Ishikawa (cell line): ENCODE measurements around the gene NDUFV2.

ENCODE experiments used
- CEBPB ChIP-seq: IDR thresholded peaks from 2 replicates; pipeline ENCODE4 v1.6.1; 2012
- CREB1 ChIP-seq: IDR thresholded peaks from 2 replicates; pipeline ENCODE4 v1.6.1; 2012; ENCODE audit warnings: low read depth
- EGR1 ChIP-seq: IDR thresholded peaks from 2 replicates; pipeline ENCODE4 v1.6.1; 2012
- EP300 ChIP-seq: IDR thresholded peaks from 2 replicates; pipeline ENCODE4 v1.6.1; 2012; ENCODE audit warnings: borderline replicate concordance
- FOXM1 ChIP-seq: IDR thresholded peaks from 2 replicates; pipeline ENCODE4 v1.6.1; 2012; ENCODE audit warnings: low read depth, borderline replicate concordance
- NFIC ChIP-seq: IDR thresholded peaks from 2 replicates; pipeline ENCODE4 v1.6.1; 2012
- RAD21 ChIP-seq: IDR thresholded peaks from 2 replicates; pipeline ENCODE4 v1.6.1; 2012; ENCODE audit warnings: low read depth
- TAF1 ChIP-seq: IDR thresholded peaks from 2 replicates; pipeline ENCODE4 v1.6.1; 2012; ENCODE audit warnings: low read depth, mild to moderate bottlenecking
- TCF12 ChIP-seq: IDR thresholded peaks from 2 replicates; pipeline ENCODE4 v1.6.1; 2012; ENCODE audit warnings: low read depth
- TEAD4 ChIP-seq: IDR thresholded peaks from 2 replicates; pipeline ENCODE4 v1.6.1; 2012
- YY1 ChIP-seq: IDR thresholded peaks from 2 replicates; pipeline ENCODE4 v1.6.1; 2012; ENCODE audit warnings: low read depth
- ZBTB7A ChIP-seq: IDR thresholded peaks from 2 replicates; pipeline ENCODE4 v1.6.1; 2012; ENCODE audit warnings: low read depth
- TF ChIP-seq, protein P1 (sequence below): IDR thresholded peaks from 2 replicates; pipeline ENCODE4 v1.6.1; 2012
- TF ChIP-seq, protein P2 (sequence below): IDR thresholded peaks from 2 replicates; pipeline ENCODE4 v1.6.1; 2012
- TF ChIP-seq, protein P3 (sequence below): IDR thresholded peaks from 2 replicates; pipeline ENCODE4 v1.6.1; 2012; ENCODE audit warnings: low read depth, mild to moderate bottlenecking

The NDUFV2 gene

DNA sequence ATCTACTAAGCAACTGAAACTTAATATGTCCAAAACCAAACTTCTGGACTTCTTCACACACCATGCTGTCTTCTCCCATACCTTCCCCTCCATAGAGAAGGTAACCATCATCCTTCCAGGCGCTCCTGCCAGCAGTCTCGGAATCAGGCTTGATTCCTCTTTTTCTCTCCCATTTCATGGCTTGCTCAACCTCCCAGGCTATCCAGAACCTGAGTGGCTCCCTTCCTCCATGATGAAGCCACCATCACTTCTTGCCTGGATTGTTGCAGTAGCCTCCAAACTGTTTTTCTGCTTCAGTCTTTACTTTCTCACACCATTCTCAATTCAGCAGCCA, 40.1 kb upstream of the NDUFV2 start:
- TF ChIP-seq, protein P1, sequence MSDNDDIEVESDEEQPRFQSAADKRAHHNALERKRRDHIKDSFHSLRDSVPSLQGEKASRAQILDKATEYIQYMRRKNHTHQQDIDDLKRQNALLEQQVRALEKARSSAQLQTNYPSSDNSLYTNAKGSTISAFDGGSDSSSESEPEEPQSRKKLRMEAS, result no peak
- no peak for TF ChIP-seq YY1
- TF ChIP-seq EGR1, result no peak
- no peak for TF ChIP-seq ZBTB7A
- no peak for TF ChIP-seq EP300
- TF ChIP-seq FOXM1, result no peak

DNA sequence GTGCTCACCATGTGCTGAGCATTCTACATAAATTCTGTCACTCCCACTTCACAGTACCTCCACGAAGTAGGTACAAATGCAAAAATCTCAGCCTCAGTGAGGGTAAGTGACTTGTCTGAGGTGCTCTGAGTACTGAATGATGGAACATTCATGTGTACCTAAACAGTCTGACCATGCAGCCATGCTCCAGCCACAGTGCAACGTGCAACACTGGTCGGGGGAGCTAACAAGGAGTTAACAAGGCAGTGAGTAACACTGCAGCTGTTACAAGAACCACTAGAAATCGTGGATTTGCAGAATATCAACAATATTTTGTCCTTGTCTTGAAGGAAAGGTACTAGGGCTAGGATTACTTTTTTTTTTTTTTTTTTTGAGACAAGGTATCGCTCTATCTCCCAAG, 36.6 kb upstream of the NDUFV2 start:
- TF ChIP-seq CREB1, result no peak
- TF ChIP-seq, protein P2, sequence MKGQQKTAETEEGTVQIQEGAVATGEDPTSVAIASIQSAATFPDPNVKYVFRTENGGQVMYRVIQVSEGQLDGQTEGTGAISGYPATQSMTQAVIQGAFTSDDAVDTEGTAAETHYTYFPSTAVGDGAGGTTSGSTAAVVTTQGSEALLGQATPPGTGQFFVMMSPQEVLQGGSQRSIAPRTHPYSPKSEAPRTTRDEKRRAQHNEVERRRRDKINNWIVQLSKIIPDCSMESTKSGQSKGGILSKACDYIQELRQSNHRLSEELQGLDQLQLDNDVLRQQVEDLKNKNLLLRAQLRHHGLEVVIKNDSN, result no peak
- TF ChIP-seq, protein P1, result no peak
- TF ChIP-seq TAF1, result no peak
- TF ChIP-seq CEBPB, result no peak
- no peak for TF ChIP-seq NFIC
- TF ChIP-seq FOXM1, result no peak

GRCh38 chr18:9066358-9066757, 36.1 kb upstream of the NDUFV2 start:
- TF ChIP-seq, protein P3, sequence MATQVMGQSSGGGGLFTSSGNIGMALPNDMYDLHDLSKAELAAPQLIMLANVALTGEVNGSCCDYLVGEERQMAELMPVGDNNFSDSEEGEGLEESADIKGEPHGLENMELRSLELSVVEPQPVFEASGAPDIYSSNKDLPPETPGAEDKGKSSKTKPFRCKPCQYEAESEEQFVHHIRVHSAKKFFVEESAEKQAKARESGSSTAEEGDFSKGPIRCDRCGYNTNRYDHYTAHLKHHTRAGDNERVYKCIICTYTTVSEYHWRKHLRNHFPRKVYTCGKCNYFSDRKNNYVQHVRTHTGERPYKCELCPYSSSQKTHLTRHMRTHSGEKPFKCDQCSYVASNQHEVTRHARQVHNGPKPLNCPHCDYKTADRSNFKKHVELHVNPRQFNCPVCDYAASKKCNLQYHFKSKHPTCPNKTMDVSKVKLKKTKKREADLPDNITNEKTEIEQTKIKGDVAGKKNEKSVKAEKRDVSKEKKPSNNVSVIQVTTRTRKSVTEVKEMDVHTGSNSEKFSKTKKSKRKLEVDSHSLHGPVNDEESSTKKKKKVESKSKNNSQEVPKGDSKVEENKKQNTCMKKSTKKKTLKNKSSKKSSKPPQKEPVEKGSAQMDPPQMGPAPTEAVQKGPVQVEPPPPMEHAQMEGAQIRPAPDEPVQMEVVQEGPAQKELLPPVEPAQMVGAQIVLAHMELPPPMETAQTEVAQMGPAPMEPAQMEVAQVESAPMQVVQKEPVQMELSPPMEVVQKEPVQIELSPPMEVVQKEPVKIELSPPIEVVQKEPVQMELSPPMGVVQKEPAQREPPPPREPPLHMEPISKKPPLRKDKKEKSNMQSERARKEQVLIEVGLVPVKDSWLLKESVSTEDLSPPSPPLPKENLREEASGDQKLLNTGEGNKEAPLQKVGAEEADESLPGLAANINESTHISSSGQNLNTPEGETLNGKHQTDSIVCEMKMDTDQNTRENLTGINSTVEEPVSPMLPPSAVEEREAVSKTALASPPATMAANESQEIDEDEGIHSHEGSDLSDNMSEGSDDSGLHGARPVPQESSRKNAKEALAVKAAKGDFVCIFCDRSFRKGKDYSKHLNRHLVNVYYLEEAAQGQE, result no peak
- no peak for TF ChIP-seq RAD21
- TF ChIP-seq TCF12, result no peak
- no peak for TF ChIP-seq TEAD4
- TF ChIP-seq, protein P1, result no peak
- TF ChIP-seq, protein P2, result no peak
- no peak for TF ChIP-seq TAF1
- no peak for TF ChIP-seq YY1
- no peak for TF ChIP-seq FOXM1
- TF ChIP-seq EGR1, result no peak
- no peak for TF ChIP-seq CREB1
- no peak for TF ChIP-seq NFIC
- no peak for TF ChIP-seq CEBPB
- TF ChIP-seq EP300, result no peak
- no peak for TF ChIP-seq ZBTB7A

DNA sequence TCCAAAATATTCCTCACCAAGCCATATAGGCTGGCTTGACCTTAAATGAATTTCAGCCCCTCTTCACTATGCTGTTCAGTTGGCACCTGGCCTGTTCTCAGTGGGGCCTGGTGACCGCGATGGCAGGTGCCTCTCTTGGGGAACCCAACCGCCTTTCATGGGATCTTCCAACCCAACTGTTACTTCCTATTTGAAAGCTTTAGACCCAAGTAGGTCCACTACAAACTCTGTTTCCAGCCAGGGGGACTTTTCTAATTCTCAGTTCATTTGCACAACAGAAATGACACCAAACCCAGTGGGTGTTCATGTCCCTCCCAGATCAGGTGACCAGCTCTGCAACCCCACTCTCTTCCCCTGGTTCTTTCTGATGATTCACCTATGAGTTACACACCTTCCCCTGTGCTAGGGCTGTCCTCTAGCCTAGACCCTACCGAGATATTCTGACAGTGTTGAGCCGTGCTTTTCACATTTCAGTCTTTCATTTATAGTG, 35.6 kb upstream of the NDUFV2 start:
- TF ChIP-seq NFIC (no peak), YY1 (no peak), FOXM1 (no peak), EP300 (no peak), EGR1 (no peak), TAF1 (no peak), CREB1 (no peak), RAD21 (no peak), CEBPB (no peak), ZBTB7A (no peak), TEAD4 (no peak), TCF12 (no peak)
- TF ChIP-seq, protein P3, result no peak
- TF ChIP-seq, protein P1, result no peak
- TF ChIP-seq, protein P2, result no peak

DNA sequence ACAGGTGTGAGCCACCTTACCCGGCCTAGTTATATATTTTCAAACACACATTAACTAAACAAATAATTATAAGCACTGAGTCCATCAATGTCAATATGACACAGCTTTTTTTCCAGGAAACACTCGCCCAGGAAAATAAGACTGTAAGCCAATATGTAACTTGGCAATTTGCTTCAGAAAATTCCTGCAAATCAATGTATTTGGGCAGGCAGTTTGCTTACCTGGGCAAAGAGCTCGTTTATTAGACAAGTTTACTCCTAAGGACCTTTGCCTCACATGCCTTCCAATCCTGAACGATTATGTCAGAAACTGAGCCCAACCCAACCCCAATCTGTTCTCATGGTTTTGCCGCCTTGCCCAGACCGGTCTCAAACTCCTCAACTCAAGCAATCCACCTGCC, 34.7 kb upstream of the NDUFV2 start:
- TF ChIP-seq RAD21 (no peak), TEAD4 (no peak), YY1 (no peak), TCF12 (no peak), TAF1 (no peak), CREB1 (no peak), FOXM1 (no peak)
